H1 (cell line): Measurements from ENCODE around the gene ALDH5A1. TPM values are rescaled to one million over a fixed set of nuclear protein-coding genes. Genes with fewer than 3 reads are reported as not detected.

Source experiments
- CTCF ChIA-PET: fragments of 300-600 bp; sonication (Branson Sonifier 250); formaldehyde crosslinking; loops from one replicate; lab custom pipeline; 2021; ENCODE audit not compliant: partially characterized antibody; lab: Charles Lee
- POLR2A ChIA-PET: fragments of 300-600 bp; sonication (Branson Sonifier 250); formaldehyde crosslinking; loops from one replicate; lab custom pipeline; 2021; ENCODE audit warnings: inconsistent platforms; ENCODE audit not compliant: partially characterized antibody; lab: Charles Lee
- DNase-seq, 2 experiments: peaks; one replicate each; pipeline versions ENCODE4 v3.0.0 to v3.0.0-alpha.2; 2010 to 2022; ENCODE audit warnings: low spot score in 2 of 2, low read depth in 1 of 2, mixed read lengths in 1 of 2
- FAIRE-seq: peaks from 2 replicates; lab custom pipeline; 2011; peaks lifted over from hg19 to GRCh38; lab: Jason Lieb, UNC
- H2AFZ ChIP-seq: 2 replicates; pipeline ENCODE4 v1.8.1; 2012; ENCODE audit warnings: low read length, inconsistent platforms
- H2AK5ac ChIP-seq: 2 replicates; pipeline ENCODE4 v1.6.1; 2013; ENCODE audit warnings: low read depth, low read length
- H2BK120ac ChIP-seq: replicated peaks from 2 replicates; pipeline ENCODE3; 2013; ENCODE audit warnings: low read depth, low read length, inconsistent platforms
- H2BK12ac ChIP-seq: 2 replicates; pipeline ENCODE4 v1.6.1; 2013; ENCODE audit warnings: low read depth, low read length
- H2BK15ac ChIP-seq: 2 replicates; pipeline ENCODE4 v1.6.1; 2013; ENCODE audit warnings: low read length
- H2BK20ac ChIP-seq: 2 replicates; pipeline ENCODE4 v1.6.1; 2013; ENCODE audit warnings: low read length
- H2BK5ac ChIP-seq: 2 replicates; pipeline ENCODE4 v1.6.1; 2013; ENCODE audit warnings: low read depth, low read length
- H3K14ac ChIP-seq: 2 replicates; pipeline ENCODE4 v1.6.1; 2013; ENCODE audit warnings: inconsistent platforms; ENCODE audit not compliant: insufficient read length
- H3K18ac ChIP-seq: 2 replicates; pipeline ENCODE4 v1.6.1; 2013; ENCODE audit warnings: low read length; ENCODE audit errors: extremely low read depth
- H3K23ac ChIP-seq: 2 replicates; pipeline ENCODE4 v1.6.1; 2013; ENCODE audit warnings: inconsistent platforms; ENCODE audit not compliant: insufficient read length
- H3K23me2 ChIP-seq: 2 replicates; pipeline ENCODE4 v1.6.1; 2013; ENCODE audit warnings: low read depth, low read length
- H3K27ac ChIP-seq: 2 replicates; pipeline ENCODE4 v1.6.1; 2011; ENCODE audit warnings: low read depth, low read length, inconsistent platforms
- H3K27me3 ChIP-seq, 4 experiments: replicated peaks in 1 of 4; 1 replicate in 1 of 4; 2 replicates in 3 of 4; pipeline versions ENCODE4 v1.6.1 to v1.8.1; 2011 to 2013; ENCODE audit warnings: low read length in 3 of 4, mild to moderate bottlenecking in 3 of 4, inconsistent platforms in 2 of 4, mixed read lengths in 2 of 4, moderate library complexity in 1 of 4; ENCODE audit not compliant: control insufficient read depth in 3 of 4, insufficient read depth in 3 of 4; ENCODE audit errors: extremely low read depth in 1 of 4
- H3K36me3 ChIP-seq, 4 experiments: 2 replicates each; pipeline versions ENCODE4 v1.6.1 to v1.8.1; 2011 to 2013; ENCODE audit warnings: mild to moderate bottlenecking in 4 of 4, low read length in 3 of 4, moderate library complexity in 2 of 4, control low read depth in 1 of 4, inconsistent platforms in 1 of 4; ENCODE audit not compliant: insufficient read depth in 4 of 4, control insufficient read depth in 2 of 4
- H3K4ac ChIP-seq: replicated peaks from 2 replicates; pipeline ENCODE3; 2013; ENCODE audit warnings: low read length, low read depth, mixed read lengths, inconsistent platforms; ENCODE audit not compliant: insufficient read length
- H3K4me1 ChIP-seq, 4 experiments: replicated peaks in 1 of 4; 1 replicate in 1 of 4; 2 replicates in 3 of 4; pipeline versions ENCODE4 v1.6.1 to v1.8.1; 2011 to 2013; ENCODE audit warnings: low read length in 3 of 4, inconsistent platforms in 2 of 4, mixed read lengths in 1 of 4; ENCODE audit not compliant: insufficient read depth in 4 of 4, control insufficient read depth in 3 of 4
- H3K4me2 ChIP-seq, 2 experiments: 2 replicates each; pipeline versions ENCODE4 v1.6.1 to v1.8.1; 2011 to 2013; ENCODE audit warnings: low read depth in 2 of 2, low read length in 2 of 2, control low read depth in 1 of 2, inconsistent platforms in 1 of 2, mild to moderate bottlenecking in 1 of 2; ENCODE audit not compliant: insufficient read depth in 1 of 2
- H3K4me3 ChIP-seq, 4 experiments: fragments of 200-600, 300-600 bp in 1 of 4; sonication (generic), shearing (Covaris generic), sonication (Bioruptor Twin) in 1 of 4; 2 replicates each; pipeline versions ENCODE4 v1.5.1 to v1.8.1; 2011 to 2016; ENCODE audit warnings: low read length in 4 of 4, low read depth in 3 of 4, control low read depth in 2 of 4, inconsistent platforms in 2 of 4, mild to moderate bottlenecking in 2 of 4, mixed read lengths in 1 of 4, moderate library complexity in 1 of 4; ENCODE audit not compliant: insufficient read depth in 2 of 4; ENCODE audit errors: extremely low read depth in 1 of 4
- H3K56ac ChIP-seq: replicated peaks from 2 replicates; pipeline ENCODE3; 2013; ENCODE audit warnings: low read depth, mild to moderate bottlenecking, mixed read lengths, low read length, inconsistent platforms; ENCODE audit not compliant: insufficient read length
- H3K79me1 ChIP-seq: 2 replicates; pipeline ENCODE4 v1.6.1; 2013; ENCODE audit warnings: low read depth, low read length, control low read depth
- H3K79me2 ChIP-seq, 2 experiments: 2 replicates each; pipeline versions ENCODE4 v1.6.1 to v1.8.1; 2012 to 2013; ENCODE audit warnings: low read length in 2 of 2, mild to moderate bottlenecking in 2 of 2, inconsistent platforms in 1 of 2; ENCODE audit not compliant: insufficient read depth in 2 of 2, control insufficient read depth in 1 of 2
- H3K9ac ChIP-seq, 4 experiments: replicated peaks in 1 of 4; 1 replicate in 1 of 4; 2 replicates in 3 of 4; pipeline versions ENCODE4 v1.6.1 to v1.8.1; 2011 to 2013; ENCODE audit warnings: low read depth in 3 of 4, low read length in 3 of 4, control low read depth in 2 of 4, mild to moderate bottlenecking in 2 of 4, moderate library complexity in 2 of 4, inconsistent platforms in 1 of 4; ENCODE audit errors: extremely low read depth in 1 of 4
- H3K9me3 ChIP-seq, 2 experiments: 2 replicates each; pipeline versions ENCODE4 v1.6.1 to v1.8.1; 2012 to 2013; ENCODE audit warnings: mild to moderate bottlenecking in 2 of 2, moderate library complexity in 2 of 2, control low read depth in 1 of 2, inconsistent platforms in 1 of 2, low read depth in 1 of 2, low read length in 1 of 2, mixed read lengths in 1 of 2; ENCODE audit not compliant: insufficient read depth in 2 of 2
- H4K20me1 ChIP-seq, 2 experiments: replicated peaks in 1 of 2; 2 replicates each; pipeline versions ENCODE3 to v1.8.1; 2011 to 2013; ENCODE audit warnings: inconsistent platforms in 2 of 2, low read length in 2 of 2, mild to moderate bottlenecking in 1 of 2; ENCODE audit not compliant: insufficient read depth in 2 of 2, control insufficient read depth in 1 of 2
- H4K5ac ChIP-seq: 2 replicates; pipeline ENCODE4 v1.6.1; 2013; ENCODE audit warnings: low read length, low read depth, mixed read lengths, inconsistent platforms; ENCODE audit not compliant: insufficient read length
- H4K8ac ChIP-seq: 2 replicates; pipeline ENCODE4 v1.8.0; 2013; ENCODE audit warnings: mild to moderate bottlenecking, moderate library complexity, low read length, inconsistent platforms; ENCODE audit not compliant: insufficient read depth; ENCODE audit errors: extremely low read depth
- H4K91ac ChIP-seq: replicated peaks from 2 replicates; pipeline ENCODE3; 2013; ENCODE audit warnings: low read length, mixed read lengths, inconsistent platforms; ENCODE audit not compliant: insufficient read length
- ATF3 ChIP-seq: IDR thresholded peaks from 2 replicates; pipeline ENCODE4 v1.6.1; 2011; ENCODE audit warnings: low read depth, mild to moderate bottlenecking, low read length; ENCODE audit not compliant: insufficient read depth
- CHD1 ChIP-seq: IDR thresholded peaks from 2 replicates; pipeline ENCODE4 v1.6.1; 2012; ENCODE audit warnings: low read depth, low read length, improper control_type of control experiment
- E2F6 ChIP-seq: IDR thresholded peaks from 2 replicates; pipeline ENCODE4 v1.6.1; 2012; ENCODE audit warnings: inconsistent platforms
- EGR1 ChIP-seq: IDR thresholded peaks from 2 replicates; pipeline ENCODE4 v1.6.1; 2011; ENCODE audit warnings: low read depth, low read length, borderline replicate concordance
- HDAC2 ChIP-seq, 2 experiments: fragments of 300-600 bp in 1 of 2; sonication (generic) in 1 of 2; IDR thresholded peaks; 2 replicates each; pipeline ENCODE4 v1.6.1; 2011 to 2012; ENCODE audit warnings: low read depth in 2 of 2, low read length in 2 of 2, mild to moderate bottlenecking in 2 of 2, moderate library complexity in 2 of 2, borderline replicate concordance in 1 of 2, inconsistent platforms in 1 of 2
- KDM4A ChIP-seq: IDR thresholded peaks from one replicate; pipeline ENCODE4 v1.7.1; 2012; ENCODE audit warnings: low read depth, mild to moderate bottlenecking, moderate library complexity, low read length, inconsistent platforms; ENCODE audit not compliant: severe bottlenecking
- NRF1 ChIP-seq: IDR thresholded peaks from 2 replicates; pipeline ENCODE4 v1.6.1; 2011; ENCODE audit warnings: mild to moderate bottlenecking, low read depth, low read length, improper control_type of control experiment
- POLR2AphosphoS5 ChIP-seq: IDR thresholded peaks from 2 replicates; pipeline ENCODE4 v1.6.1; 2011; ENCODE audit warnings: low read depth, low read length
- RBBP5 ChIP-seq: IDR thresholded peaks from 2 replicates; pipeline ENCODE4 v1.7.1; 2012; ENCODE audit warnings: low read depth, mild to moderate bottlenecking, inconsistent platforms, low read length, moderate library complexity, borderline replicate concordance
- YY1 ChIP-seq: IDR thresholded peaks from 2 replicates; pipeline ENCODE4 v1.6.1; 2011; ENCODE audit warnings: low read depth, mild to moderate bottlenecking, low read length
- WGBS, 2 experiments: shearing (Covaris generic) in 1 of 2; methylation state at CpG; one replicate each; pipeline versions ENCODE4 v1.1.6 to v1.1.7; 2013 to 2015; ENCODE audit warnings: low lambda C conversion rate in 2 of 2, mixed read lengths in 2 of 2, inconsistent platforms in 1 of 2, low coverage in 1 of 2, missing lambda C conversion rate in 1 of 2; ENCODE audit not compliant: insufficient replicate concordance in 2 of 2, insufficient coverage in 1 of 2, insufficient read length in 1 of 2; ENCODE audit errors: extremely low coverage in 1 of 2, missing lambda C conversion rate in 1 of 2; 5-methylcytosine and 5-hydroxymethylcytosine counted together
- polyA plus RNA-seq, 7 experiments: library from polyadenylated mRNA; depleted of rRNA in 3 of 7; stranded (reverse) in 5 of 7; unstranded in 2 of 7; fragments of >200 nt in 5 of 7; fragments of 200-250 nt in 2 of 7; gene quantifications; 1 replicate in 5 of 7; 2 replicates in 1 of 7; 4 replicates in 1 of 7; pipeline versions ENCODE4 v1.2.1 to v1.2.3, GENCODE V29; 2011 to 2013; ENCODE audit warnings: missing spikeins in 2 of 7, mixed read lengths in 2 of 7
- total RNA-seq: library from RNA; stranded (reverse); fragmentation: NEBNext Ultra II Directional; extraction: Animal tissue kit (Norgen Biotek cat#: 25700); gene quantifications from 2 replicates; pipeline ENCODE4 v1.2.1, GENCODE V29; 2021

ALDH5A1 gene
- total and polyA plus RNA-seq, 2 of the 8 experiments (the other 6 are each of a cell fraction or from before 2014, with no cell fraction given) = 1.5 to 2.4 TPM

- H3K4ac ChIP-seq = no peak overlapping the region
- no peak overlapping the region for H4K8ac ChIP-seq
- H3K79me1 ChIP-seq = no peaks in the 10 kb centered on the region
- no peak overlapping the region for H2AK5ac ChIP-seq
- 89% methylated on average over 13 of the region's 13 CpGs; no CpG with 5 or more reads in 1 of the 2 experiments for WGBS, 2 experiments
- no peak overlapping the region for H2BK15ac ChIP-seq
- no peaks in the 10 kb centered on the region for H3K27me3 ChIP-seq
- no peaks in the 10 kb centered on the region for H4K20me1 ChIP-seq
- POLR2A ChIA-PET = interaction anchor here (0.5 to 1.7 kb wide), 3 partner anchors 27 to 546 kb away, joined by 3 to 5 read pairs (median 5); partner anchors contain the start of gene ALDH5A1
- H3K14ac ChIP-seq = no peak overlapping the region
- H2AFZ ChIP-seq = peak overlapping the region; percentile 57; the same call in 1 of the 2 replicates
- H2BK5ac ChIP-seq = 0 out of 2 replicates have a peak overlapping the region, but pooled peaks have one; percentile 56
- H3K36me3 ChIP-seq = no peaks in the 10 kb centered on the region
- H3K9me3 ChIP-seq = no peaks in the 10 kb centered on the region
- FAIRE-seq (no peak), DNase-seq (no peak)
- no peak overlapping the region for H3K4me2 ChIP-seq
- H2BK120ac ChIP-seq = no peak overlapping the region
- CTCF ChIA-PET = interaction anchor here (0.5 to 7.7 kb wide), 27 partner anchors 9 to 496 kb away, joined by 3 to 99 read pairs (median 5); partner anchors contain the start of genes ACOT13, ALDH5A1, GPLD1 and MRS2
- H4K5ac ChIP-seq = no peak overlapping the region
- no peaks in the 10 kb centered on the region; the same call in 1 of the 2 replicates for H3K23me2 ChIP-seq
- H3K56ac ChIP-seq = no peak overlapping the region
- no peak overlapping the region for H3K23ac ChIP-seq
- no peak overlapping the region for H3K9ac ChIP-seq
- H3K4me3 ChIP-seq = no peak overlapping the region
- H2BK20ac ChIP-seq = no peak overlapping the region
- no peak overlapping the region for H4K91ac ChIP-seq
- no peak overlapping the region for H3K27ac ChIP-seq
- H3K79me2 ChIP-seq = no peaks in the 10 kb centered on the region
- H3K18ac ChIP-seq = no peak overlapping the region
- no peak overlapping the region for H2BK12ac ChIP-seq
- no peaks in the 10 kb centered on the region for H3K4me1 ChIP-seq
- TF ChIP-seq KDM4A (no peak), YY1 (no peak), RBBP5 (no peak), CHD1 (no peak), ATF3 (no peak), HDAC2 (IDR thresholded peaks at IDR 0.05; ENCODE audit: borderline replicate concordance in 1 of 2, low read depth in 2 of 2, low read length in 2 of 2) (no peak), E2F6 (no peak), NRF1 (no peak), POLR2AphosphoS5 (no peak), EGR1 (no peak)
These were observed 27.7 kb downstream of the ALDH5A1 start for GRCh38 chr6:24522228-24523176.
